ENCODE measurements around the gene KLHL40.

DNA sequence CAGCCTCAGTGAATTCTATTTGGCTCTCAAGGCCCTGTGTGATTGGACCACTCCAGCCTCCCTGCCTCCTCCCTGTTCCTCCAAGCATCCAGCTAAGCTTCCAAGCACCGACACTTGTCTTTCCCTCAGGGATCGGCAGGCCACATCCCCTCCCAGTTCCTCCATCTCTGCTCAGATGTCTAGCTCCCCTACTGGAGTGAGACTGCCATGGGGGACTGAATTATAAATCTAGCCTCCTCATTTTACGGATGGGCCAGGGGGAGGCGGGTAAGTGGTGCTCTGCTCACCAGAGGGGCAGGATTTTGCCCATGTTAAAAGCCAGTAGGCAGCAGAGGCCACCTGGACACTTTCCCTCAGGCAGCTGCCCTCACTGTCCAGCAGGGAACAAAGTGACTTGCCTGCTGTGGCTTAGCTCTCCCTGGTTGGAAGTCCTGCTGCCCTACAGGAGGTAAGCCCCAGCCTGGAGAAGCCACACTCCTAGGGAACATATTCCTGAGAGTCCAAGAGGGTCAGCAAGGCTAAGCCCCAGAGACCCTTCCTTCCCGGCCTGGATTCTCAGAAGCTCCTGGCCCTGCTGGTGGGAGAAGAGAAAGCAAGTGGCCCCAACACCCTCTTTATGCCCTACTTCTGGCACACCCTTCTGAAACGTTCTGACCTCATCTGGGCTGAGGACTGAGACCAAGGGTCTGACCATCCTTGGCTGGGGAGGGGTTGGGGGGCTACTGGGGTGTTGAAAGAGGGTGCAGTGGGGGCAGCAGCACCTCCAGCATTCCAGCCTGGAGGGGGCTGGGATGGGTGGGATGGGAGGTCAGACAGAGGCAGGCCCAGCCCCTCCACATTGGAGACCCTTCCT, 26.4 kb downstream of the KLHL40 start:
- no peak for TF ChIP-seq TARDBP (IDR thresholded peaks at IDR 0.05)
- TF ChIP-seq FOXA1 (IDR thresholded peaks at IDR 0.05): no peak
- no peak for TF ChIP-seq SUZ12 (IDR thresholded peaks at IDR 0.05)
- no peak for TF ChIP-seq ELF4 (IDR thresholded peaks at IDR 0.05)
- no peak for TF ChIP-seq ZNF384 (IDR thresholded peaks at IDR 0.05)
- TF ChIP-seq HDGF (IDR thresholded peaks at IDR 0.05; ENCODE audit: borderline replicate concordance): no peak
- TF ChIP-seq FOXK2 (IDR thresholded peaks at IDR 0.05): no peak
- TF ChIP-seq LEF1 (IDR thresholded peaks at IDR 0.05; ENCODE audit: borderline replicate concordance): no peak
- TF ChIP-seq SP1 (IDR thresholded peaks at IDR 0.05): no peak
- TF ChIP-seq FOXM1 (IDR thresholded peaks at IDR 0.05; ENCODE audit: borderline replicate concordance): no peak
- no peak for TF ChIP-seq L3MBTL2 (conservative IDR thresholded peaks at IDR 0.05)
- no peak for TF ChIP-seq ARNT (IDR thresholded peaks at IDR 0.05)
- TF ChIP-seq BHLHE40 (IDR thresholded peaks at IDR 0.05; ENCODE audit: borderline replicate concordance): no peak
